Sigmoid colon (tissue), 4 donors: ENCODE results near the gene STKLD1.

Experiments
- EP300 ChIP-seq, 4 donors: sonication (generic); formaldehyde crosslinking; IDR thresholded peaks; one replicate each; pipeline ENCODE4 v1.6.1; 2017; ENCODE audit warnings: antibody characterized with exemption in 4 of 4
- POLR2A ChIP-seq, 2 donors: fragments of 450-650 bp; IDR thresholded peaks; one replicate each; pipeline ENCODE4 v1.6.1; 2016; ENCODE audit warnings: antibody characterized with exemption in 2 of 2, mild to moderate bottlenecking in 2 of 2, moderate library complexity in 2 of 2
- POLR2AphosphoS5 ChIP-seq, 4 donors: sonication (generic); formaldehyde crosslinking; IDR thresholded peaks; one replicate each; pipeline ENCODE4 v1.6.1; 2017; ENCODE audit warnings: antibody characterized with exemption in 4 of 4
- TF ChIP-seq, protein P1 (sequence below), 4 experiments: fragments of 450-650 bp in 3 of 4; fragments of 200-600 bp in 1 of 4; IDR thresholded peaks; one replicate each; pipeline ENCODE4 v1.5.1; 2016 to 2019; ENCODE audit warnings: antibody characterized with exemption in 4 of 4, mild to moderate bottlenecking in 3 of 4, moderate library complexity in 2 of 4

DNA sequence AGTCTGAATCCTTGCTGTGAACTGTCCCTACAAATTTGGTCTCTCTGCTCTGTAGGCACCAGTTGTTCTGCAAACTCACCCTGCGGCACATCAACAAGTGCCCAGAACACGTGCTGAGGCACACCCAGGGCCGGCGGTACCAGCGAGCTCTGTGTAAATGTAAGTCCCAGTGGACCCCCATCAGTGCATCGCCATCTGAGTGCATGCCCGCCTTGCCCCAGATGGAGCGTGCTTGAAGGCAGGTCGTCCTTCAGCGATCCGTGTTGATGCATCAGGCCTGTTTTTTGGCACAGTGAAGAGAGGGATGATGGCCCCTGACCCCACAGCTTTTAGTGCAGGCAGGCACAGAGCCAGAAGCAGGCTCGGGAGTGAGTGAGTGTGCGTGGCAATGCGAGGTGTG lies 18.5 kb upstream of the STKLD1 start:
- TF ChIP-seq POLR2A (IDR thresholded peaks at IDR 0.05) (no peak), POLR2AphosphoS5 (IDR thresholded peaks at IDR 0.05) (no peak), EP300 (IDR thresholded peaks at IDR 0.05) (no peak)
- TF ChIP-seq, protein P1, sequence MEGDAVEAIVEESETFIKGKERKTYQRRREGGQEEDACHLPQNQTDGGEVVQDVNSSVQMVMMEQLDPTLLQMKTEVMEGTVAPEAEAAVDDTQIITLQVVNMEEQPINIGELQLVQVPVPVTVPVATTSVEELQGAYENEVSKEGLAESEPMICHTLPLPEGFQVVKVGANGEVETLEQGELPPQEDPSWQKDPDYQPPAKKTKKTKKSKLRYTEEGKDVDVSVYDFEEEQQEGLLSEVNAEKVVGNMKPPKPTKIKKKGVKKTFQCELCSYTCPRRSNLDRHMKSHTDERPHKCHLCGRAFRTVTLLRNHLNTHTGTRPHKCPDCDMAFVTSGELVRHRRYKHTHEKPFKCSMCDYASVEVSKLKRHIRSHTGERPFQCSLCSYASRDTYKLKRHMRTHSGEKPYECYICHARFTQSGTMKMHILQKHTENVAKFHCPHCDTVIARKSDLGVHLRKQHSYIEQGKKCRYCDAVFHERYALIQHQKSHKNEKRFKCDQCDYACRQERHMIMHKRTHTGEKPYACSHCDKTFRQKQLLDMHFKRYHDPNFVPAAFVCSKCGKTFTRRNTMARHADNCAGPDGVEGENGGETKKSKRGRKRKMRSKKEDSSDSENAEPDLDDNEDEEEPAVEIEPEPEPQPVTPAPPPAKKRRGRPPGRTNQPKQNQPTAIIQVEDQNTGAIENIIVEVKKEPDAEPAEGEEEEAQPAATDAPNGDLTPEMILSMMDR (IDR thresholded peaks at IDR 0.05): no peak
